ENCODE results near the gene SMARCAL1. TPM values are rescaled to one million over a fixed set of nuclear protein-coding genes. Genes with fewer than 3 reads are reported as not detected.
A peak's percentile ranks its signal among the peaks of the same experiment; 100 is the strongest.

The SMARCAL1 gene
- total and polyA plus RNA-seq, 2 of the 13 experiments (the other 11 are each of a cell fraction or from before 2014, with no cell fraction given), result 12.7 to 21.3 TPM

GRCh38 chr2:216516730-216517350 lies 104.6 kb downstream of the SMARCAL1 start (continued):
- TF ChIP-seq ZNF512B (CRISPR knock-in tag; IDR thresholded peaks at IDR 0.05; ENCODE audit: borderline replicate concordance), result no peak
- TF ChIP-seq ZNF75D (CRISPR knock-in tag; IDR thresholded peaks at IDR 0.05; ENCODE audit: borderline replicate concordance), result no peak
- TF ChIP-seq, protein P1, sequence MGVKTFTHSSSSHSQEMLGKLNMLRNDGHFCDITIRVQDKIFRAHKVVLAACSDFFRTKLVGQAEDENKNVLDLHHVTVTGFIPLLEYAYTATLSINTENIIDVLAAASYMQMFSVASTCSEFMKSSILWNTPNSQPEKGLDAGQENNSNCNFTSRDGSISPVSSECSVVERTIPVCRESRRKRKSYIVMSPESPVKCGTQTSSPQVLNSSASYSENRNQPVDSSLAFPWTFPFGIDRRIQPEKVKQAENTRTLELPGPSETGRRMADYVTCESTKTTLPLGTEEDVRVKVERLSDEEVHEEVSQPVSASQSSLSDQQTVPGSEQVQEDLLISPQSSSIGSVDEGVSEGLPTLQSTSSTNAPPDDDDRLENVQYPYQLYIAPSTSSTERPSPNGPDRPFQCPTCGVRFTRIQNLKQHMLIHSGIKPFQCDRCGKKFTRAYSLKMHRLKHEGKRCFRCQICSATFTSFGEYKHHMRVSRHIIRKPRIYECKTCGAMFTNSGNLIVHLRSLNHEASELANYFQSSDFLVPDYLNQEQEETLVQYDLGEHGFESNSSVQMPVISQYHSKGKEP (CRISPR knock-in tag; IDR thresholded peaks at IDR 0.05), result no peak
- no peak for TF ChIP-seq SIN3A (IDR thresholded peaks at IDR 0.05; ENCODE audit: borderline replicate concordance, low read depth, low read length)
- no peak for TF ChIP-seq TARDBP (CRISPR knock-in tag; IDR thresholded peaks at IDR 0.05)
- TF ChIP-seq, protein P2, sequence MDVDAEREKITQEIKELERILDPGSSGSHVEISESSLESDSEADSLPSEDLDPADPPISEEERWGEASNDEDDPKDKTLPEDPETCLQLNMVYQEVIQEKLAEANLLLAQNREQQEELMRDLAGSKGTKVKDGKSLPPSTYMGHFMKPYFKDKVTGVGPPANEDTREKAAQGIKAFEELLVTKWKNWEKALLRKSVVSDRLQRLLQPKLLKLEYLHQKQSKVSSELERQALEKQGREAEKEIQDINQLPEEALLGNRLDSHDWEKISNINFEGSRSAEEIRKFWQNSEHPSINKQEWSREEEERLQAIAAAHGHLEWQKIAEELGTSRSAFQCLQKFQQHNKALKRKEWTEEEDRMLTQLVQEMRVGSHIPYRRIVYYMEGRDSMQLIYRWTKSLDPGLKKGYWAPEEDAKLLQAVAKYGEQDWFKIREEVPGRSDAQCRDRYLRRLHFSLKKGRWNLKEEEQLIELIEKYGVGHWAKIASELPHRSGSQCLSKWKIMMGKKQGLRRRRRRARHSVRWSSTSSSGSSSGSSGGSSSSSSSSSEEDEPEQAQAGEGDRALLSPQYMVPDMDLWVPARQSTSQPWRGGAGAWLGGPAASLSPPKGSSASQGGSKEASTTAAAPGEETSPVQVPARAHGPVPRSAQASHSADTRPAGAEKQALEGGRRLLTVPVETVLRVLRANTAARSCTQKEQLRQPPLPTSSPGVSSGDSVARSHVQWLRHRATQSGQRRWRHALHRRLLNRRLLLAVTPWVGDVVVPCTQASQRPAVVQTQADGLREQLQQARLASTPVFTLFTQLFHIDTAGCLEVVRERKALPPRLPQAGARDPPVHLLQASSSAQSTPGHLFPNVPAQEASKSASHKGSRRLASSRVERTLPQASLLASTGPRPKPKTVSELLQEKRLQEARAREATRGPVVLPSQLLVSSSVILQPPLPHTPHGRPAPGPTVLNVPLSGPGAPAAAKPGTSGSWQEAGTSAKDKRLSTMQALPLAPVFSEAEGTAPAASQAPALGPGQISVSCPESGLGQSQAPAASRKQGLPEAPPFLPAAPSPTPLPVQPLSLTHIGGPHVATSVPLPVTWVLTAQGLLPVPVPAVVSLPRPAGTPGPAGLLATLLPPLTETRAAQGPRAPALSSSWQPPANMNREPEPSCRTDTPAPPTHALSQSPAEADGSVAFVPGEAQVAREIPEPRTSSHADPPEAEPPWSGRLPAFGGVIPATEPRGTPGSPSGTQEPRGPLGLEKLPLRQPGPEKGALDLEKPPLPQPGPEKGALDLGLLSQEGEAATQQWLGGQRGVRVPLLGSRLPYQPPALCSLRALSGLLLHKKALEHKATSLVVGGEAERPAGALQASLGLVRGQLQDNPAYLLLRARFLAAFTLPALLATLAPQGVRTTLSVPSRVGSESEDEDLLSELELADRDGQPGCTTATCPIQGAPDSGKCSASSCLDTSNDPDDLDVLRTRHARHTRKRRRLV (CRISPR knock-in tag; IDR thresholded peaks at IDR 0.05), result no peak
- TF ChIP-seq KDM5A (IDR thresholded peaks at IDR 0.05; ENCODE audit: borderline replicate concordance, low read length), result no peak
- TF ChIP-seq MATR3 (CRISPR knock-in tag; IDR thresholded peaks at IDR 0.05), result no peak
- no peak for TF ChIP-seq TFDP2 (CRISPR knock-in tag; IDR thresholded peaks at IDR 0.05)
- TF ChIP-seq, protein P3, sequence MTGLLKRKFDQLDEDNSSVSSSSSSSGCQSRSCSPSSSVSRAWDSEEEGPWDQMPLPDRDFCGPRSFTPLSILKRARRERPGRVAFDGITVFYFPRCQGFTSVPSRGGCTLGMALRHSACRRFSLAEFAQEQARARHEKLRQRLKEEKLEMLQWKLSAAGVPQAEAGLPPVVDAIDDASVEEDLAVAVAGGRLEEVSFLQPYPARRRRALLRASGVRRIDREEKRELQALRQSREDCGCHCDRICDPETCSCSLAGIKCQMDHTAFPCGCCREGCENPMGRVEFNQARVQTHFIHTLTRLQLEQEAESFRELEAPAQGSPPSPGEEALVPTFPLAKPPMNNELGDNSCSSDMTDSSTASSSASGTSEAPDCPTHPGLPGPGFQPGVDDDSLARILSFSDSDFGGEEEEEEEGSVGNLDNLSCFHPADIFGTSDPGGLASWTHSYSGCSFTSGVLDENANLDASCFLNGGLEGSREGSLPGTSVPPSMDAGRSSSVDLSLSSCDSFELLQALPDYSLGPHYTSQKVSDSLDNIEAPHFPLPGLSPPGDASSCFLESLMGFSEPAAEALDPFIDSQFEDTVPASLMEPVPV (CRISPR knock-in tag; IDR thresholded peaks at IDR 0.05), result no peak
- TF ChIP-seq ZNF44 (CRISPR knock-in tag; IDR thresholded peaks at IDR 0.05), result no peak
- no peak for TF ChIP-seq U2AF2 (IDR thresholded peaks at IDR 0.05; ENCODE audit: low read depth, low read length)
- TF ChIP-seq CREB1 (IDR thresholded peaks at IDR 0.05), result no peak
- TF ChIP-seq CREB1 (CRISPR knock-in tag; IDR thresholded peaks at IDR 0.05), result 0 out of 2 replicates have a peak, but pooled peaks have one; percentile 42
- TF ChIP-seq ZNF570 (CRISPR knock-in tag; IDR thresholded peaks at IDR 0.05; ENCODE audit: borderline replicate concordance), result no peak
